Activated T-helper 2 cell treated with anti-CD3 and anti-CD28 coated beads, Interferon-gamma antibody, Interleukin-2, Interleukin-4, amounts not matched to agents 10 μg/mL and 5 μg/mL and 100 μg/mL, durations not matched to agents 14 hours and 24 hours and 36 hours (primary cell): ENCODE data around the gene NTRK2. TPM values are rescaled to one million over a fixed set of nuclear protein-coding genes. Genes with fewer than 3 reads are reported as not detected.

Source experiments
- DNase-seq: peaks from one replicate; pipeline ENCODE4 v3.0.0; 2021; ENCODE audit warnings: low spot score
- H3K27ac Mint-ChIP-seq: one replicate; pipeline ENCODE4 v1.8.0; 2021; ENCODE audit warnings: mixed read lengths
- H3K27me3 Mint-ChIP-seq: one replicate; pipeline ENCODE4 v1.8.0; 2021; ENCODE audit warnings: low read depth, mixed read lengths
- H3K36me3 Mint-ChIP-seq: one replicate; pipeline ENCODE4 v1.8.0; 2021; ENCODE audit warnings: low read depth, mixed read lengths
- H3K4me1 Mint-ChIP-seq: one replicate; pipeline ENCODE4 v1.8.0; 2021; ENCODE audit warnings: low read depth, mixed read lengths
- H3K4me3 Mint-ChIP-seq: one replicate; pipeline ENCODE4 v1.8.0; 2021; ENCODE audit warnings: low read depth, mild to moderate bottlenecking, moderate library complexity, mixed read lengths
- H3K9me3 Mint-ChIP-seq: one replicate; pipeline ENCODE4 v1.8.0; 2021; ENCODE audit warnings: mixed read lengths
- intact Hi-C: fragments of 100-400 bp; cut with micrococcal nuclease; formaldehyde crosslinking; loops from one replicate; pipeline ENCODE4 v1.15.1; 2023
- total RNA-seq: library from RNA; stranded (reverse); gene quantifications from 2 replicates; pipeline ENCODE4 v1.2.3, GENCODE V29; 2022

Gene NTRK2
- total RNA-seq, 1 donor from 2014 or later: 1.6 TPM

DNA sequence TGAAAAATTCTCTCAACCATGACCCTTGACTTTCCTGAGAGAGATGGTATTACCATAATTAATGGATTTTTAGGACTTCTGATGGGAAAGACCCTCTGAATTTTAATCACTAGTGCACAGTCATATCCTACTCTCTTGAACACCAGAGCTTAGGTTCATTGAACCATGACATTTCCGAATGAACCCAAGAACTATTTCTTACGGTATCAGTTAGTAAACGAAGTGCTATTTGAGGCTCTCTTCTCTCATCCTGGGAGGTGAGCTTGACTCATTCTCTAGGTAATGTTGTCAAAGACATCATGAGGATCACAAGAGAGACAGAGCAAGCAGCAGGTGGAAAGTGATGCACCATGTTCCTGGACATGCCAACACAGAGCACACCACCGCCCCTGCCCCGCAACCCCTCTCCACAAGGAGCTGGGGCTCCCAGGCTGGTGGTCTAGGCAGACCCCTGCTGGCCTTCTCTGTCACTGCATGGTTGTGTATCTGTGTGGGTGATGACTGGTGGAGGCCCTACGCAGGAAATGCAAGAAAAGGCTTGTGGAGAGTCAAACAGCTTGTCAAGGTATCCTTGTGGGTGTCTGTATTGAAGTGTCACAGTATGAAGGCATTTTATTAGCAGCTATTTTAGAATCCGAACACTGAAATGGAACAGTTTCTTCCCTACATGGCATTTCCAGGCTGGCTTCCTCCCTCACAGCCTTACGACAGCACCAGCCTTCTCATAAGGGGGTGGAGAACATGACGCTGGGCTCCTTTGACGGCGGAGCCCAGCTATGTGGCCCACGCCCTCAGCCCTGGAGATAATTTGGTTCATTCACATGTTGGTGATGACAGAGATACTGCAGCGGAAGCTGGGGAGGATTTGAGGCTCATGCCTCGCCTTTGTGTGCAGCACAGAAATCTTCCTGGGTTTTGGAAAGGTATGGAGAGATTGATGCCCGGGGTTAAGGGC, 297.6 kb downstream of the NTRK2 start:
- H3K4me3 Mint-ChIP-seq: no peak overlapping the region
- no peak for DNase-seq
- H3K27ac Mint-ChIP-seq: no peak overlapping the region
- intact Hi-C loops: no loop called here
- peaks cover 2% of the 10 kb centered on the region for H3K27me3 Mint-ChIP-seq
- no peaks in the 10 kb centered on the region for H3K4me1 Mint-ChIP-seq
- no peaks in the 10 kb centered on the region for H3K36me3 Mint-ChIP-seq
- no peaks in the 10 kb centered on the region for H3K9me3 Mint-ChIP-seq

DNA sequence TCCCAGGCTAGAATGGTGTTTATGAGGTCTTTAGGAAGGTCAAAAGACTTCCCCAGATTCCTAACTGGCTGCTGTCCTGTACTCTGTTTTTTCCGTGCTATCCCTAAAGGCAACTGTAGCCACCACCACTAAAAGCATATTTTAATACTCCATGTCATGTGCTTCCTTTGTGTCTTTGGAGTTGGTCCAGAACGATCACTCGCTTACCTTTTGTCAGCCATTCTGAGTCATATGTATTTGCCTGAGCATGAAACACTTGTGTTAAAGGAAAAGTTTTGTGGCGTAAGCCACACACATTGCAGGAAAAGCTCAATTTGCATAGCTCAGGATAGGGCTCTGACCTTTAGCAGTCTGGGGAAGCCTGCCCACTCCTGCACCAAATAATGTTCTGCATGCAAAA, 299.6 kb downstream of the NTRK2 start:
- H3K4me1 Mint-ChIP-seq: no peaks in the 10 kb centered on the region

DNA sequence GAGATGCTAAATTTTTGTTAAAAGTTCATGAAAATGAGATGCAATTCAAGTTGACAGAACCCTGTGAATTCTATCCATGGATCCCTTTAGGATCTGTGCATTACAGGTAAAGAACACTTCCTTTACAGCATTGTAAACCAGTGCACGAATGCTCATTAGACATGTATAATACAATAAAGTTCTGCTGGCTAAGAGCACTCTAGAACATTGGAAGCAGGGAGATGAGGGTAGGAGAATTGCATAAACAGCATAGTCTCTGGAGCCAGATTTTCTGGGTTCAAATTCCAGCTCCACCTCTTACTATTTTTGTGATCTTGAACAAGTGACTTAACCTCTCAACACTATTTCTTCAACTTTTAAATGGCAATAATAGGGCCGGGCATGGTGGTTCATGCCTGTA, 300.2 kb downstream of the NTRK2 start:
- H3K9me3 Mint-ChIP-seq: no peaks in the 10 kb centered on the region
- no peaks in the 10 kb centered on the region for H3K36me3 Mint-ChIP-seq
- H3K27me3 Mint-ChIP-seq: no peaks in the 10 kb centered on the region
- no peak overlapping the region for H3K4me3 Mint-ChIP-seq
- intact Hi-C loops: no loop called here
- DNase-seq: no peak
- H3K27ac Mint-ChIP-seq: no peak overlapping the region
- no peaks in the 10 kb centered on the region for H3K4me1 Mint-ChIP-seq

More for the DNA sequence above, 299.6 kb downstream of the NTRK2 start:
- no peaks in the 10 kb centered on the region for H3K36me3 Mint-ChIP-seq
- H3K4me3 Mint-ChIP-seq: no peak overlapping the region
- H3K27ac Mint-ChIP-seq: no peak overlapping the region
- intact Hi-C loops: no loop called here
- no peaks in the 10 kb centered on the region for H3K9me3 Mint-ChIP-seq
- no peaks in the 10 kb centered on the region for H3K27me3 Mint-ChIP-seq
- no peak for DNase-seq

DNA sequence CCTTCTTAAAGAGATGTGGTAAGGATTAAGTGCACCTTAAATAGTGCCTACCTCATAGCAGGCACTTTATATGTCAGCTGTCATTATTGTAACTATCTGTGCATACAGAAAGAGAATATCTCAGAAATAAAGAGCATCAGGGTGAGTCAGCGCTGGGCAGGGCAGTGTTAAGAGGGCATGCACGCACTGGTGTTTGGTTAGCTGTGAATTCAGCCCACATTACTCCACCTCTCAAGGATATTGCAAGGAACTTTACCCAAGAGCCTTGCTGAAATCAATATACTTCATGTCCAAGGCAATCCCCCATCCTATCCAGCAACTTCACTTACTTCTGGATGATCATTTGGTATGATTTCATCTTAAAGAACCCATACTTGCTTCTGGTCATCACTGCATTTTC, 300.9 kb downstream of the NTRK2 start:
- DNase-seq: no peak
- H3K36me3 Mint-ChIP-seq: no peaks in the 10 kb centered on the region
- H3K4me3 Mint-ChIP-seq: no peak overlapping the region
- H3K4me1 Mint-ChIP-seq: no peaks in the 10 kb centered on the region
- no peak overlapping the region for H3K27ac Mint-ChIP-seq
- H3K9me3 Mint-ChIP-seq: no peaks in the 10 kb centered on the region
- H3K27me3 Mint-ChIP-seq: no peaks in the 10 kb centered on the region
- intact Hi-C loops: no loop called here

DNA sequence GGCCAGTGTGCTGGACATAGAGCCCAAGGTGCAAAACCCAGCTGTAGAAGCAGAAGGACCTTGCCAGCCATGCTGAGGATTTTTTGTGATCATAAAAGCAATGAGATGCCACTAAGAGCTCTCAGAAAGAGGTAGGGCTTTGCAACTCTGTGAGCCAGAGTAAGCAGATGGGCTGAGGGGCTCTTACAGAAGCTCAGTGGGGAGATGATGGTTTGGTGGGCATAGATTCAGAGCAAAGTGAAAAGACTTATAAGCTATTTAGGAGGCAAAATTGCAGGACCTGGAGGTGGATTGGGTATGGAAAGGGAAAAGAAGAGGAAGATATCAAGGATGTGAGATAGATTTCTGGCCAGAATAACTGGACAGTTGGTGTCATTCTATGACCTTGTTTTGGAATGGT, 302.0 kb downstream of the NTRK2 start:
- intact Hi-C loops: no loop called here
- no peak overlapping the region for H3K4me3 Mint-ChIP-seq
- H3K9me3 Mint-ChIP-seq: no peaks in the 10 kb centered on the region
- H3K36me3 Mint-ChIP-seq: no peaks in the 10 kb centered on the region
- H3K27me3 Mint-ChIP-seq: no peaks in the 10 kb centered on the region
- no peak for DNase-seq
- H3K4me1 Mint-ChIP-seq: no peaks in the 10 kb centered on the region
- no peak overlapping the region for H3K27ac Mint-ChIP-seq

DNA sequence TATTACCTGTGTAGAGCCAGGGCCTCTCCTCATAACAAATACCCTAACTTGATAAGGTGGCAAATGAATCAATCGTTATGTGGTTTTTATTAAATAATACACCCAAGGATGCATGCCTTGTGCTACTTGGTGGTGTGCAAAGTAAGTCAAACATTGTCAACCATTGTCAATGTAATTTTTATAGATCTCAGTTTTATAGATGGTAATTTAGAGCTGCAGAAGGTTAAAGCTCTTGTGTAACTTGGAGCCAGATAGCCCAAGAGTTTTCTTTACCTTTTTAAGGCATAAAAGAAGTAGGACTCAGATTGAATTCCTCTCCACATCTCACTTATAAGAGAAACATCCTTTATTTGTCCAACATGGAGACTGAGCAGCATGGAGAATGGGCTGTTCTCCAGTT, 304.7 kb downstream of the NTRK2 start:
- H3K4me1 Mint-ChIP-seq: no peaks in the 10 kb centered on the region
- no peaks in the 10 kb centered on the region for H3K27me3 Mint-ChIP-seq
- intact Hi-C loops: no loop called here
- DNase-seq: no peak
- no peaks in the 10 kb centered on the region for H3K36me3 Mint-ChIP-seq
- H3K27ac Mint-ChIP-seq: no peak overlapping the region
- no peaks in the 10 kb centered on the region for H3K9me3 Mint-ChIP-seq
- H3K4me3 Mint-ChIP-seq: no peak overlapping the region

DNA sequence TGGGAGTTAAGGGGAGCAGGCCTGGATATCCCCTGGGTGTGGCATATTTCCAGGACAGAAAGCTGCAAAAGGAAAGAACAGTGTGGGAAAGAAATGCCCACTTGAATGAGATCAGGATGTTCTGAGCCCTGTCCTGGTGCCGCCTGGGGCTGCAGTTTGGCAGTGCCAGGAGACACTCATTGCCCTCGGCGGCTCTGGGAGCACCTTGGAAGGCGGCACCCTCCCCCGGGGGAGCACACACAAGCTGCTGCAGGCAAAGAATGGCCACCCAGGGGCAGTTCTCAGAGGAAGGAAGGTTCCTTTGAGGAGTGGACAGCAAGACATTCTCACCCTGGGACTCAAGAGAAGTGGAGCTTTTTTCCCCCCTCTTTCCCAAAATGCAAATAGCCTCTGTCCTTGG, 305.3 kb downstream of the NTRK2 start:
- Mint-ChIP-seq H3K27me3 (no peaks in the 10 kb centered on the region), H3K27ac (no peak overlapping the region), H3K9me3 (no peaks in the 10 kb centered on the region)

DNA sequence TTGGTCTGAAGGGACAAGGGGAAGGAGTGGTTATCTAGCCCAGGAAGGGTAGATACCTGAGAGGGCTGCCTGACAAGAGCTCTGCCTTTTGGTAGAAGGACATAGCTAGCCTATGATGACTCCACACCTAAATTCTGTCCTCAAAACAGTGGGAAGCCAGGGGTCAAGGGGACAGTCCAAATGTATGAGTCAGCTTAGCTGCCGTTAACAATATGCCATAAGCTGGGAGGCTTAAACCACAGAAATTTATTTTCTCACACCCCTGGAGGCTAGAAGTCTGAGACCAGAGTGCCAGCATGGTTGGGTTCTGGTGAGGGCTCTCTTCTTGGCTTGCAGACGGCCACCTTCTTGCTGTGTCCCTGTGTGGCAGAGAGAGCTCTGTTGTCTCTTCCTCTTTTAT, 306.4 kb downstream of the NTRK2 start:
- no peaks in the 10 kb centered on the region for H3K4me1 Mint-ChIP-seq
- H3K27ac Mint-ChIP-seq: no peak overlapping the region
- no peaks in the 10 kb centered on the region for H3K27me3 Mint-ChIP-seq
- no peaks in the 10 kb centered on the region for H3K36me3 Mint-ChIP-seq
- DNase-seq: no peak
- intact Hi-C loops: no loop called here
- H3K4me3 Mint-ChIP-seq: no peak overlapping the region
- H3K9me3 Mint-ChIP-seq: no peaks in the 10 kb centered on the region

More for the DNA sequence above, 305.3 kb downstream of the NTRK2 start:
- Mint-ChIP-seq H3K4me1 (no peaks in the 10 kb centered on the region), H3K4me3 (no peak overlapping the region), H3K36me3 (no peaks in the 10 kb centered on the region)
- intact Hi-C loops: no loop called here
- DNase-seq: no peak

DNA sequence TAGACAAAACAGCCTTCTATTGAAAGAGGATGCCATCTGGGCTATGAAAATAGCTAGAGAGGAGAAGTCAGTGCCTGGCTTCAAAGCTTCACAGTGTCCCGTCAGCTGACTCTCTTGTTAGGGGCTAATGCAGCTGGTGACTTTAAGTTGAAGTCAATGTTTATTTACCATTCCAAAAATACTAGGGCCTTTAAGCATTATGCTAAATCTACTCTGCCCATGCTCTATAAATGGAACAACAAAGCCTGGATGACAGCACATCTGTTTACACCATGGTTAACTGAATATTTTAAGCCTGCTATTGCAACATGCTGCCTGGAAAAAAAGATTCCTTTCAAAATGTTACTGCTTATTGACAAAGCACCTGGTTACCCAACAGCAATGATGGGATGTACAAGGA, 309.1 kb downstream of the NTRK2 start:
- Mint-ChIP-seq H3K27me3 (no peaks in the 10 kb centered on the region), H3K27ac (no peak overlapping the region), H3K4me1 (no peaks in the 10 kb centered on the region), H3K36me3 (no peaks in the 10 kb centered on the region), H3K4me3 (no peak overlapping the region), H3K9me3 (no peaks in the 10 kb centered on the region)
- DNase-seq: no peak
- intact Hi-C loops: no loop called here

DNA sequence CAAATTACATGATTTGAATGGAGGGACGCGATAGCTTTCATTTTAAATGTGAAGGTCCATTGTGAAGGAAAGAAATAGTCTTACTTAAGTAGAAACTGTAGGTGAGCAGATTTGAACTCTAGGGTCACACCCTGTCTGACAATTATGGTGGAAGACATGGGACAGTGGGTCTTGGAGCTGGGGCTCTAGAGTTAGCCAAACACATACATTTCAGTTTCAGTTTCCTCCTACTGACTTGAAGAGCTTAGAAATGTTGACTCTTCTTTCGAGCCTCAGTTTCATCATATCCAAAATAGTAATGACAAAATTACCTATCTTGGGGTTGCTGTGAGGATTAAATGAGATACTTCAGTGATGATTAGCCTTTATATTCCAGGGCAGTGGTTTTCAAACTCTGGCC, 314.2 kb downstream of the NTRK2 start:
- Mint-ChIP-seq H3K36me3 (no peaks in the 10 kb centered on the region), H3K4me1 (no peaks in the 10 kb centered on the region), H3K9me3 (no peaks in the 10 kb centered on the region), H3K27ac (no peak overlapping the region), H3K4me3 (no peak overlapping the region), H3K27me3 (no peaks in the 10 kb centered on the region)
- intact Hi-C loops: no loop called here
- no peak for DNase-seq

DNA sequence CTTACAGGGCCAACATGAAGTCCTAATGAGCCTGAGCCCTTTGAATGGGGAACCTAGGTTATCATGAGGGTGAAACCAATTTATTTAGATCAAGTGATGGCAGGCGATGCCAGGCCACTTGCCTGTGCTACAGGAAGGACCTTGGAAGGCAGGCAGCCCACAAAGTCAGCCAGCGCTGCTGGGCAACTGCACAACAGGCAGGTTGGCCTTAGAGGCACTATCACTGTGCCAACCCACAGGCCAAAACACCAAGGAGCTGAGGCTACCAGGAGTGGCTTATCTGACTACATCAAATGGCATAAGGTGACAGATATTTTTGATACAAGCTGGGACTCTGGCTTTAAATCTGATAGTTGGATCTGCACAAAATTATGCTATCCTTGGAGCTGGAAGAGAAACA, 319.1 kb downstream of the NTRK2 start:
- no peaks in the 10 kb centered on the region for H3K36me3 Mint-ChIP-seq
- H3K27me3 Mint-ChIP-seq: no peaks in the 10 kb centered on the region
- no peaks in the 10 kb centered on the region for H3K4me1 Mint-ChIP-seq
- DNase-seq: no peak
- no peak overlapping the region for H3K4me3 Mint-ChIP-seq
- H3K27ac Mint-ChIP-seq: no peak overlapping the region
- H3K9me3 Mint-ChIP-seq: no peaks in the 10 kb centered on the region
- intact Hi-C loops: no loop called here

DNA sequence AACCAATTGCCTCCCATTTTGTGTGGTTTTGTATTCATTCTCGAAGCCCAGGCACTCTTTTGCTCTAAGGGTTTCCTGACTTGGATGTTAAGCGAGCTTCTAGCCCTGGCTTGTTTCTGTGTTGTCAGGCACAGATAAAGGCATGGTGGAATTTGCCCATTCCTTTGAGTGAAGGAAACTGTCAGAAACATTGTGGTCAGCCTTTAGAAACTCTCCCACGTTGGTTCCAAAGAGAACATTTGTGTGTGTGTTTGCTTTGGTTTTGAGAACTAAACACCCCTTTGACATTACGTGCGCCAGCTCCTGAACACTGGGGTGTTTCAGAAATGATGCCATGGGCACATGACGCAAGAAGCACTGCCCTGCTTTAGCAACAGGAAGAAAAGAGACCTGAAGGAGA, 320.9 kb downstream of the NTRK2 start:
- Mint-ChIP-seq H3K9me3 (no peaks in the 10 kb centered on the region), H3K27me3 (no peaks in the 10 kb centered on the region), H3K36me3 (no peaks in the 10 kb centered on the region), H3K4me1 (no peaks in the 10 kb centered on the region), H3K27ac (no peak overlapping the region), H3K4me3 (no peak overlapping the region)
- no peak for DNase-seq
- intact Hi-C loops: no loop called here

DNA sequence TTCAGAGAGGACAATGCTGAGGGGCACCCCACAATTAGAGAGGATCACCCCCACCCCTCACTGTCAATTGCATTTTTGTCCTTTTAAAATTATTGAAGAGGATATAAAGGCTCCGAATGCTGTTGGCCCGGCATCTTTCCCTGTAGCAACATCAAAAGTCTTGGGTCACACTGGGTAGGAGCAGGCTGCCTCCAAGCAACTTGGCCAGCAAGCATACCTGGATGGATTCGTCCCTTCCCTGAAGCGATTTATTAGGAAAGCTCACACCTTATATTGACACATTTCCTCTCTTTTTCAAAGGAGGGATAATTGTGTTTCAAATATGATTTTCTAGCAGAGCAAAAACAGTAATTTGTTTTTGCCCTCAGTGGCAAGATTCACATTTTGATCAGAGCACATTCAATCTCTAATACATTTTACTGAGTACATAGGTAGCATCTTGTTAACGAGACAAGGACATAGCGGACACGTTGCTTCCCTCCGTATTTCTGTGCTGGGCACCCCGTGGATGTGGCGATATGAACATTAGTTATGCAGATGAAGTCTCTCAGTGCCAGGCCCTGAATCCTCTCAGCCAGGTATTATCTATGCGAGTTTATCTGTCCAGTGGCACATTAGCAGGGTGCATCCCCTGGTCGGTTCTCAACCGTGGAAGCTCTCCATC, 321.5 kb downstream of the NTRK2 start:
- intact Hi-C loops: no loop called here
- Mint-ChIP-seq H3K27me3 (no peaks in the 10 kb centered on the region), H3K4me1 (no peaks in the 10 kb centered on the region)

More for the DNA sequence above, 321.5 kb downstream of the NTRK2 start:
- H3K9me3 Mint-ChIP-seq: no peaks in the 10 kb centered on the region
- H3K36me3 Mint-ChIP-seq: no peaks in the 10 kb centered on the region
- DNase-seq: no peak
- H3K4me3 Mint-ChIP-seq: no peak overlapping the region
- no peak overlapping the region for H3K27ac Mint-ChIP-seq
